Lung (tissue), 12 donors: ENCODE data around the gene FRMD5. TPM values are rescaled to one million over a fixed set of nuclear protein-coding genes. Genes with fewer than 3 reads are reported as not detected.

Experiments
- ATAC-seq: fragments of 200-7000 bp; cut with Tn5 transposase; one replicate; pipeline ENCODE4 v1.9.1; 2020; ENCODE audit warnings: moderate number of reproducible peaks; ENCODE audit not compliant: insufficient read depth, low FRiP score
- DNase-seq, 3 donors: peaks; one replicate each; pipeline ENCODE4 v3.0.0-alpha.2; 2013 to 2017
- H3K27ac ChIP-seq, 2 donors: one replicate each; pipeline ENCODE4 v1.5.1; 2013; ENCODE audit warnings: mild to moderate bottlenecking in 2 of 2, moderate library complexity in 2 of 2, control low read depth in 1 of 2, inconsistent platforms in 1 of 2, low read depth in 1 of 2, low read length in 1 of 2
- H3K27me3 ChIP-seq, 3 donors: one replicate each; pipeline ENCODE4 v1.5.1; 2013; ENCODE audit warnings: low read length in 2 of 3; ENCODE audit not compliant: control insufficient read depth in 3 of 3, insufficient read depth in 3 of 3
- H3K36me3 ChIP-seq, 4 donors: one replicate each; pipeline ENCODE4 v1.5.1; 2013; ENCODE audit warnings: low read length in 4 of 4, mild to moderate bottlenecking in 1 of 4, moderate library complexity in 1 of 4; ENCODE audit not compliant: control insufficient read depth in 4 of 4, insufficient read depth in 4 of 4
- H3K4me1 ChIP-seq, 5 donors: one replicate each; pipeline ENCODE4 v1.5.1; 2013; ENCODE audit warnings: low read length in 5 of 5, mild to moderate bottlenecking in 2 of 5, moderate library complexity in 1 of 5; ENCODE audit not compliant: control insufficient read depth in 5 of 5, insufficient read depth in 5 of 5
- H3K4me3 ChIP-seq: one replicate; pipeline ENCODE4 v1.5.1; 2013; ENCODE audit warnings: mild to moderate bottlenecking, control low read depth, moderate library complexity
- H3K9ac ChIP-seq, 2 donors: one replicate each; pipeline ENCODE4 v1.5.1; 2013; ENCODE audit warnings: low read length in 2 of 2, control low read depth in 1 of 2; ENCODE audit not compliant: insufficient read depth in 1 of 2
- H3K9me3 ChIP-seq, 4 donors: one replicate each; pipeline ENCODE4 v1.5.1; 2013; ENCODE audit warnings: low read length in 3 of 4, mild to moderate bottlenecking in 1 of 4, moderate library complexity in 1 of 4; ENCODE audit not compliant: control insufficient read depth in 4 of 4, insufficient read depth in 3 of 4
- WGBS, 2 donors: extraction: QIAGEN DNeasy Blood & Tissue Kit; methylation state at CpG; one replicate each; pipeline ENCODE4 v1.1.7; 2013; 5-methylcytosine and 5-hydroxymethylcytosine counted together
- polyA plus RNA-seq, 2 donors: library from polyadenylated mRNA; stranded (reverse); fragments of 200-250 nt; gene quantifications; one replicate each; pipeline ENCODE4 v1.2.1, GENCODE V29; 2013
- total RNA-seq, 2 donors: library from RNA; depleted of rRNA in 1 of 2; stranded (reverse); fragments of >200 nt in 1 of 2; gene quantifications; one replicate each; pipeline ENCODE4 v1.2.1, GENCODE V29; 2014 to 2021
- TF ChIP-seq, protein P1 (sequence below): IDR thresholded peaks from 2 replicates; pipeline ENCODE4 v1.5.1; 2012; ENCODE audit warnings: mild to moderate bottlenecking; ENCODE audit errors: control extremely low read depth, extremely low read depth
- donor health status: control.
- donor health status: control.
- donor health status: Bipolar disorder and iron deficiency.
- donor health status: healthy.
- donor health status: DM: yes; HTN: yes; CAD: no.

FRMD5 gene
- total and polyA plus RNA-seq, 4 donors = 0.10 to 1.1 (median 0.67) TPM

DNA sequence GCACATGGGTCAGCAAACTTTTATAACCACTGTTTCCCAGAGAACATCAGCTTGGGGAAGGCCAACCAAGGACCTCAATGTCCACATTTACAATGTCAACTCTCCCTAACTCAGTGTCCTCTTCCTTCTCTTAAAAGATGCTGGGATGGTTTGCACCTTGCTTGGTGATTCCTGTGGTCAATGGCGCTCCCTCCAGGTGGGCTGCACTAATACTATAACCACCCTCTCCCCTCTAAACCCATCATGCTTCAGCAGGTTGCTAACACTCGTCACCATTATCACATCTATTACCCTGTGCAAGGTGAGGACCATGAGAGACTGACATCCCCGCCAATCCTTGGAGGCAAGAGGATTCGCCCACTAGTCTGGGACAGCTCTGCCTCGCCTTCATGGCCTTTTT lies 65.2 kb downstream of the FRMD5 start:
- TF ChIP-seq, protein P1, sequence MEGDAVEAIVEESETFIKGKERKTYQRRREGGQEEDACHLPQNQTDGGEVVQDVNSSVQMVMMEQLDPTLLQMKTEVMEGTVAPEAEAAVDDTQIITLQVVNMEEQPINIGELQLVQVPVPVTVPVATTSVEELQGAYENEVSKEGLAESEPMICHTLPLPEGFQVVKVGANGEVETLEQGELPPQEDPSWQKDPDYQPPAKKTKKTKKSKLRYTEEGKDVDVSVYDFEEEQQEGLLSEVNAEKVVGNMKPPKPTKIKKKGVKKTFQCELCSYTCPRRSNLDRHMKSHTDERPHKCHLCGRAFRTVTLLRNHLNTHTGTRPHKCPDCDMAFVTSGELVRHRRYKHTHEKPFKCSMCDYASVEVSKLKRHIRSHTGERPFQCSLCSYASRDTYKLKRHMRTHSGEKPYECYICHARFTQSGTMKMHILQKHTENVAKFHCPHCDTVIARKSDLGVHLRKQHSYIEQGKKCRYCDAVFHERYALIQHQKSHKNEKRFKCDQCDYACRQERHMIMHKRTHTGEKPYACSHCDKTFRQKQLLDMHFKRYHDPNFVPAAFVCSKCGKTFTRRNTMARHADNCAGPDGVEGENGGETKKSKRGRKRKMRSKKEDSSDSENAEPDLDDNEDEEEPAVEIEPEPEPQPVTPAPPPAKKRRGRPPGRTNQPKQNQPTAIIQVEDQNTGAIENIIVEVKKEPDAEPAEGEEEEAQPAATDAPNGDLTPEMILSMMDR = no peak
- no peak for ATAC-seq
- Histone ChIP-seq H3K27ac (no peak overlapping the region), H3K9me3 (no peaks in the 10 kb centered on the region), H3K27me3 (no peaks in the 10 kb centered on the region), H3K4me3 (no peak overlapping the region), H3K4me1 (no peaks in the 10 kb centered on the region), H3K9ac (no peak overlapping the region), H3K36me3 (no peaks in the 10 kb centered on the region)
- WGBS, 2 donors = 84% methylated on average over 5 of the region's 5 CpGs
- no peak for DNase-seq

DNA sequence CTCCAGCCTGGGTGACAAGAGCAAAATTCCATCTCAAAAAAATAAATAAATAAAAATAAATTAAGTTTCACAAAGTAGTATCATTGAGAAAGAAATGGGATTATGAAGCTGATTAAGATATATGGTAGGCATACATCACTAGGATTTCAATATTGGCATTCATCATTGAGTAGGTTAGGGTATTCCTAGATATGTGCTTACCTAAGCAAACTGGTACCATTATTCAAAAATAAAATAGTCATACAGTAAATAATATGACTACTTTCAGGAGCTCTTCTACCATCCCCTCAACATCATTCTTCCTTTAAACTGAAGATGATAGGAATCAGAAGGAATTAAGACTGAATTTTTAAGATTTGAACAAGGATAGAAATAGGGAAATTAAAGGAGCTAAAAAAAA lies 66.6 kb downstream of the FRMD5 start:
- DNase-seq = no peak
- no peaks in the 10 kb centered on the region for H3K4me1 ChIP-seq
- no peak overlapping the region for H3K9ac ChIP-seq
- no peak overlapping the region for H3K4me3 ChIP-seq
- ATAC-seq = no peak
- no peaks in the 10 kb centered on the region for H3K36me3 ChIP-seq
- no peak overlapping the region for H3K27ac ChIP-seq
- no peaks in the 10 kb centered on the region for H3K9me3 ChIP-seq
- TF ChIP-seq, protein P1 = no peak
- H3K27me3 ChIP-seq = peaks cover 0 to 2% (median 0%) of the 10 kb centered on the region in 3 donors

DNA sequence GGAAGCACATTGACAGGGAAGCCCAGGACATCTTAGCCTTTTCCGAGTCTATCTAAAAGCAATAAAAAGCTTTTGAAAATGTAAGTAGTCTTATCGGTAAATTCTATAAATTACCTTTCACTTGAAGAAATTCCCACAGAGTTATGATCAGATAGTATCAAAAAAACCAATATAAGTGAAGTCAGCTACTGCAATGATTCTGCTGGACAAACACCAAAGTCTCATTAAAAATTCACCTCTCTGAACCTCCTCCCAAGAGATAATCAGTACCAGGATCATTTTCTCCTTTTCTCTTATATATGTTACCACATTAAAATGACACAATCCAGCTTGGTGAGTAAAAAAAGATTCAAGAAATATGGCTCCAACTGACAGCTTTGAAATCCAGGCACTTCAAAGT lies 69.2 kb downstream of the FRMD5 start:
- no peak for DNase-seq
- Histone ChIP-seq H3K27ac (no peak overlapping the region), H3K9ac (no peak overlapping the region), H3K27me3 (peaks cover 0 to 2% (median 0%) of the 10 kb centered on the region in 3 donors), H3K9me3 (no peaks in the 10 kb centered on the region), H3K4me3 (no peak overlapping the region), H3K36me3 (no peaks in the 10 kb centered on the region), H3K4me1 (no peaks in the 10 kb centered on the region)
- ATAC-seq = no peak
- WGBS, 2 donors = 92 to 94% methylated on average over 2 of the region's 2 CpGs
- TF ChIP-seq, protein P1 = no peak

DNA sequence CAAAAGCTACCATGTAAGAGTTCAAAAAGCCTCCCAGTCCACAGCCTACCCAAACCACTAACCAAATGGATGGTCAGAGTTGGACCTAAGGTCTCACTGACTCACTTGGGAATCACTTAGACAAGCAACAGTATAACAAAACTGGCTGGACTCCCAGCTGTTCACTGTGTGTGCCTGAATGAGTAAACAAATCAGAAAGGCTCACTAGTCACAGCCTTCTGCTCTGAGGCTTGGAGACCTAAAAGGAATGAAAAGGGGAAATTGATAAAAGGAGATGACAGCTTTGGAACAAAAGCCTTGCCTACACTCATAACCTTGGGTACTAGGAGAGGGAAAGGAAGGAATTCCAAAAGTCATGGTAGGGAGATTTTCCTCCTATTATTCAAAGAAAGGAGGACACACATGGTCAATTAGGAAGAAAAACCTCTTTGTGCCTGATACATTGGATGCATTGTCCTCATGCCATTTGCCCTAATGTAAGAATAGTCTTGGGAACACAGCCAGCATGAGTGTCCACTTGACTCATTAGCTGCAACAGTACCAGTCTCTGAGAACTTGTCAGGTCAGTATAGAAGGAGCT lies 92.3 kb downstream of the FRMD5 start:
- H3K36me3 ChIP-seq = no peaks in the 10 kb centered on the region
- H3K4me3 ChIP-seq = no peak overlapping the region
- H3K27ac ChIP-seq = no peak overlapping the region
- H3K9ac ChIP-seq = no peak overlapping the region
- DNase-seq (peak in 2 of 3 donors; percentile 7 to 62), ATAC-seq (no peak)
- H3K4me1 ChIP-seq = peaks cover 0 to 8% (median 0%) of the 10 kb centered on the region in 5 donors
- no peaks in the 10 kb centered on the region for H3K27me3 ChIP-seq
- no peaks in the 10 kb centered on the region for H3K9me3 ChIP-seq
- TF ChIP-seq, protein P1 = no peak
